ENCODE data around the gene TMEM255B.
"Not testable (repeated sequence)": the region's sequence is repeated elsewhere in the genome, so short reads cannot be mapped to it uniquely, and the experiment has no call there.

Gene TMEM255B

GRCh38 chr13:113734826-113735125 is 24.2 kb upstream of the TMEM255B start:
- no peak for DNase-seq (ENCODE audit: low spot score)

- DNase-seq (ENCODE audit: low spot score): no peak
Observed at GRCh38 chr13:113735194-113735593, 23.8 kb upstream of the TMEM255B start.

- no peak for DNase-seq (ENCODE audit: low spot score)
Observed at GRCh38 chr13:113735750-113736149, 23.3 kb upstream of the TMEM255B start.

- DNase-seq (ENCODE audit: low spot score): no peak
Observed at GRCh38 chr13:113736258-113736731, 22.7 kb upstream of the TMEM255B start.

- DNase-seq (ENCODE audit: low spot score): no peak
Observed at GRCh38 chr13:113737803-113738202, 21.2 kb upstream of the TMEM255B start.

GRCh38 chr13:113739527-113740285 is 19.3 kb upstream of the TMEM255B start:
- no peak for DNase-seq (ENCODE audit: low spot score)

GRCh38 chr13:113740286-113740556 is 18.8 kb upstream of the TMEM255B start:
- no peak for DNase-seq (ENCODE audit: low spot score)

- no peak for DNase-seq (ENCODE audit: low spot score)
Observed at GRCh38 chr13:113740661-113741060, 18.4 kb upstream of the TMEM255B start.

- no peak for DNase-seq (ENCODE audit: low spot score)
Observed at GRCh38 chr13:113741191-113741668, 17.8 kb upstream of the TMEM255B start.

GRCh38 chr13:113742000-113742441 is 17.0 kb upstream of the TMEM255B start:
- peak; percentile 94 for DNase-seq (ENCODE audit: low spot score)

- no peak for DNase-seq (ENCODE audit: low spot score)
Observed at GRCh38 chr13:113742445-113743120, 16.4 kb upstream of the TMEM255B start.

- no peak for DNase-seq (ENCODE audit: low spot score)
Observed at GRCh38 chr13:113743366-113744195, 15.4 kb upstream of the TMEM255B start.

GRCh38 chr13:113744197-113745000 is 14.6 kb upstream of the TMEM255B start:
- peak; percentile 33 for DNase-seq (ENCODE audit: low spot score)

- DNase-seq (ENCODE audit: low spot score): no peak
Observed at GRCh38 chr13:113745059-113745458, 14.0 kb upstream of the TMEM255B start.

GRCh38 chr13:113745500-113746142 is 13.4 kb upstream of the TMEM255B start:
- DNase-seq (ENCODE audit: low spot score): not testable (repeated sequence)

GRCh38 chr13:113746143-113746525 is 12.9 kb upstream of the TMEM255B start:
- DNase-seq (ENCODE audit: low spot score): peak; percentile 51

GRCh38 chr13:113746671-113747070 is 12.4 kb upstream of the TMEM255B start:
- DNase-seq (ENCODE audit: low spot score): no peak

GRCh38 chr13:113747291-113747833 is 11.7 kb upstream of the TMEM255B start:
- DNase-seq (ENCODE audit: low spot score): no peak

- DNase-seq (ENCODE audit: low spot score): no peak
Observed at GRCh38 chr13:113748101-113748861, 10.7 kb upstream of the TMEM255B start.

- no peak for DNase-seq (ENCODE audit: low spot score)
Observed at GRCh38 chr13:113748862-113749451, 10.1 kb upstream of the TMEM255B start.
